Uterus (tissue), 2 donors: Measurements from ENCODE around the gene ALDH7A1.

Experiments used
- POLR2A ChIP-seq, 2 donors: fragments of 450-650 bp; IDR thresholded peaks; one replicate each; pipeline ENCODE4 v1.6.1; 2016; ENCODE audit warnings: antibody characterized with exemption in 2 of 2, mild to moderate bottlenecking in 1 of 2, moderate library complexity in 1 of 2
- TF ChIP-seq, protein P1 (sequence below), 4 experiments: fragments of 200-600 bp in 2 of 4; fragments of 450-650 bp in 2 of 4; sonication (generic) in 2 of 4; IDR thresholded peaks; one replicate each; pipeline ENCODE4 v1.5.1; 2016 to 2019; ENCODE audit warnings: antibody characterized with exemption in 4 of 4, mild to moderate bottlenecking in 2 of 4, moderate library complexity in 1 of 4

DNA sequence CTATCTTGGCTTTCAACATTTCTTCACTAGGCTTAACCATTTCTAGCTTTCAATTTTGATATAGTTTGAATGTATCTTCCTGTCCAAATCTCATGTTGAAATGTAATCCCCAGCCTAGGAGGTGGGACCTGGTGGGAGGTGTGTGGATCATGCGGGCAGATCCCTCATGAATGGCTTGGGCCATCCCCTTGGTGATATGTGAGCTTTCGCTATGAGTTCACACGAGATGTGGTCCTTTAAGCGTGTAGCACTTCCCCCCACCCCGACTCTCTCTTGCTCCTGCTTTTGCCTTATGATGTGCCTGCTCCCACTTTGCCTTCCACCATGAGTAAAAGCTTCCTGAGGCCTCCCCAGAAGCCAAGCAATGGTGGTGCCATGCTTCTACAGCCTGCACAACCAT lies 46.4 kb upstream of the ALDH7A1 start:
- TF ChIP-seq POLR2A (IDR thresholded peaks at IDR 0.05) = no peak
- TF ChIP-seq, protein P1, sequence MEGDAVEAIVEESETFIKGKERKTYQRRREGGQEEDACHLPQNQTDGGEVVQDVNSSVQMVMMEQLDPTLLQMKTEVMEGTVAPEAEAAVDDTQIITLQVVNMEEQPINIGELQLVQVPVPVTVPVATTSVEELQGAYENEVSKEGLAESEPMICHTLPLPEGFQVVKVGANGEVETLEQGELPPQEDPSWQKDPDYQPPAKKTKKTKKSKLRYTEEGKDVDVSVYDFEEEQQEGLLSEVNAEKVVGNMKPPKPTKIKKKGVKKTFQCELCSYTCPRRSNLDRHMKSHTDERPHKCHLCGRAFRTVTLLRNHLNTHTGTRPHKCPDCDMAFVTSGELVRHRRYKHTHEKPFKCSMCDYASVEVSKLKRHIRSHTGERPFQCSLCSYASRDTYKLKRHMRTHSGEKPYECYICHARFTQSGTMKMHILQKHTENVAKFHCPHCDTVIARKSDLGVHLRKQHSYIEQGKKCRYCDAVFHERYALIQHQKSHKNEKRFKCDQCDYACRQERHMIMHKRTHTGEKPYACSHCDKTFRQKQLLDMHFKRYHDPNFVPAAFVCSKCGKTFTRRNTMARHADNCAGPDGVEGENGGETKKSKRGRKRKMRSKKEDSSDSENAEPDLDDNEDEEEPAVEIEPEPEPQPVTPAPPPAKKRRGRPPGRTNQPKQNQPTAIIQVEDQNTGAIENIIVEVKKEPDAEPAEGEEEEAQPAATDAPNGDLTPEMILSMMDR (IDR thresholded peaks at IDR 0.05) = no peak
